ENCODE results near the gene TP63.
A peak's percentile ranks its signal among the peaks of the same experiment; 100 is the strongest.
"Not testable (repeated sequence)": the region's sequence is repeated elsewhere in the genome, so short reads cannot be mapped to it uniquely, and the experiment has no call there.

The TP63 gene

GRCh38 chr3:189588475-189589178 is 42.6 kb upstream of the TP63 start:
- H3K27ac ChIP-seq: peak overlapping the region; percentile 63

DNA sequence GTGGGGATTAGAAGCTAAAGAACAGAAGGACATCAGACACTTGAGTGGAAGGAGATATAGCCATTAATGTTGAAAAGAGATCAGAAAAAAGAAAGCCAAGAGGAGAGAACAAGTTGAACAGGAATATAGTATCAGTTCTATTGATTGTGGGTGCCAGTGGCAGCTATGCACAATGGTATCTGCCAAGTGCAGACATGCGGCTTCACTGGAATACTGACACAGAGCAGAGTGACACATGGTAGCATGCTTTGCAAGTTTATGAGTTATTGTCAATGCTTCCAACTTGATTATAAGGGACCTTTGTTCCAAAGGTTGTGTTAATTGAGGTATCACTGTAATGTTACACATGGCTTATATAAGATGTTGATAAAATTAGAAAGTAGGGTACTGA is 42.0 kb upstream of the TP63 start:
- Histone ChIP-seq H3K4me3 (ENCODE audit: low read depth, low read length) (no peak overlapping the region), H3K27ac (no peak overlapping the region), H3K36me3 (replicated peaks) (no peaks in the 10 kb centered on the region), H3K27me3 (replicated peaks) (no peaks in the 10 kb centered on the region)
- in situ Hi-C loops (cut with HindIII; ENCODE audit: low pct_ligation_motif_present, low sequenced_read_pairs): no loop called here
- TF ChIP-seq, protein P1, sequence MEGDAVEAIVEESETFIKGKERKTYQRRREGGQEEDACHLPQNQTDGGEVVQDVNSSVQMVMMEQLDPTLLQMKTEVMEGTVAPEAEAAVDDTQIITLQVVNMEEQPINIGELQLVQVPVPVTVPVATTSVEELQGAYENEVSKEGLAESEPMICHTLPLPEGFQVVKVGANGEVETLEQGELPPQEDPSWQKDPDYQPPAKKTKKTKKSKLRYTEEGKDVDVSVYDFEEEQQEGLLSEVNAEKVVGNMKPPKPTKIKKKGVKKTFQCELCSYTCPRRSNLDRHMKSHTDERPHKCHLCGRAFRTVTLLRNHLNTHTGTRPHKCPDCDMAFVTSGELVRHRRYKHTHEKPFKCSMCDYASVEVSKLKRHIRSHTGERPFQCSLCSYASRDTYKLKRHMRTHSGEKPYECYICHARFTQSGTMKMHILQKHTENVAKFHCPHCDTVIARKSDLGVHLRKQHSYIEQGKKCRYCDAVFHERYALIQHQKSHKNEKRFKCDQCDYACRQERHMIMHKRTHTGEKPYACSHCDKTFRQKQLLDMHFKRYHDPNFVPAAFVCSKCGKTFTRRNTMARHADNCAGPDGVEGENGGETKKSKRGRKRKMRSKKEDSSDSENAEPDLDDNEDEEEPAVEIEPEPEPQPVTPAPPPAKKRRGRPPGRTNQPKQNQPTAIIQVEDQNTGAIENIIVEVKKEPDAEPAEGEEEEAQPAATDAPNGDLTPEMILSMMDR (IDR thresholded peaks at IDR 0.05; ENCODE audit: low read depth, low read length, missing control alignments): no peak
- DNase-seq: no peak

More at GRCh38 chr3:189588475-189589178, 42.6 kb upstream of the TP63 start:
- TF ChIP-seq, protein P1 (IDR thresholded peaks at IDR 0.05; ENCODE audit: low read depth, low read length, missing control alignments): no peak
- in situ Hi-C loops (cut with HindIII; ENCODE audit: low pct_ligation_motif_present, low sequenced_read_pairs): no loop called here
- peak; percentile 71 for DNase-seq
- H3K27me3 ChIP-seq (replicated peaks): no peaks in the 10 kb centered on the region
- no peaks in the 10 kb centered on the region for H3K36me3 ChIP-seq (replicated peaks)
- H3K4me3 ChIP-seq (ENCODE audit: low read depth, low read length): no peak overlapping the region

DNA sequence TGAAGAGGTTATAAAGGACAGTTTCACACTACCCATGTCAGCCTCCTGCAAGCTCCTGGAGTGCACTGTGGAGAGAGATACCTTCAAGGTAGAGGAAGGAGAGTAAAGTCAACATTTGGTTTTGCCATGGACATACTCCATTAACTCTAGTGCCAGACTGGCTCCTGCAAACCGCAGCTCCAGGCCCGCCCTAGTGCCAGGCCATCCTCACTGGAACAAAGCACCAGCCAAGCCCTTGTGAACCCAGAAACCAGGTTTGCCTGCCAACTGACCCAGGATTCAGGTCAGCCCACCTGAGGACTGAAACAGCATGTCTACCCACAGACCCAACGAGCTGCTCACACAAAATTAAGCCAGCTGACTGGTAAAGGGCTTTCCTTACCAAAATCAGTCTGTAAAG is 41.0 kb upstream of the TP63 start:
- Histone ChIP-seq H3K27ac (no peak overlapping the region), H3K36me3 (replicated peaks) (no peaks in the 10 kb centered on the region), H3K4me3 (ENCODE audit: low read depth, low read length) (no peak overlapping the region), H3K27me3 (replicated peaks) (no peaks in the 10 kb centered on the region)
- TF ChIP-seq, protein P1 (IDR thresholded peaks at IDR 0.05; ENCODE audit: low read depth, low read length, missing control alignments): no peak
- no peak for DNase-seq
- in situ Hi-C loops (cut with HindIII; ENCODE audit: low pct_ligation_motif_present, low sequenced_read_pairs): no loop called here

- DNase-seq: no peak
- H3K27ac ChIP-seq: no peak overlapping the region
- H3K4me3 ChIP-seq (ENCODE audit: low read depth, low read length): no peak overlapping the region
- no peaks in the 10 kb centered on the region for H3K27me3 ChIP-seq (replicated peaks)
- H3K36me3 ChIP-seq (replicated peaks): no peaks in the 10 kb centered on the region
- in situ Hi-C loops (cut with HindIII; ENCODE audit: low pct_ligation_motif_present, low sequenced_read_pairs): no loop called here
- TF ChIP-seq, protein P1 (IDR thresholded peaks at IDR 0.05; ENCODE audit: low read depth, low read length, missing control alignments): no peak
Measured at GRCh38 chr3:189593581-189593980, 37.6 kb upstream of the TP63 start.

DNA sequence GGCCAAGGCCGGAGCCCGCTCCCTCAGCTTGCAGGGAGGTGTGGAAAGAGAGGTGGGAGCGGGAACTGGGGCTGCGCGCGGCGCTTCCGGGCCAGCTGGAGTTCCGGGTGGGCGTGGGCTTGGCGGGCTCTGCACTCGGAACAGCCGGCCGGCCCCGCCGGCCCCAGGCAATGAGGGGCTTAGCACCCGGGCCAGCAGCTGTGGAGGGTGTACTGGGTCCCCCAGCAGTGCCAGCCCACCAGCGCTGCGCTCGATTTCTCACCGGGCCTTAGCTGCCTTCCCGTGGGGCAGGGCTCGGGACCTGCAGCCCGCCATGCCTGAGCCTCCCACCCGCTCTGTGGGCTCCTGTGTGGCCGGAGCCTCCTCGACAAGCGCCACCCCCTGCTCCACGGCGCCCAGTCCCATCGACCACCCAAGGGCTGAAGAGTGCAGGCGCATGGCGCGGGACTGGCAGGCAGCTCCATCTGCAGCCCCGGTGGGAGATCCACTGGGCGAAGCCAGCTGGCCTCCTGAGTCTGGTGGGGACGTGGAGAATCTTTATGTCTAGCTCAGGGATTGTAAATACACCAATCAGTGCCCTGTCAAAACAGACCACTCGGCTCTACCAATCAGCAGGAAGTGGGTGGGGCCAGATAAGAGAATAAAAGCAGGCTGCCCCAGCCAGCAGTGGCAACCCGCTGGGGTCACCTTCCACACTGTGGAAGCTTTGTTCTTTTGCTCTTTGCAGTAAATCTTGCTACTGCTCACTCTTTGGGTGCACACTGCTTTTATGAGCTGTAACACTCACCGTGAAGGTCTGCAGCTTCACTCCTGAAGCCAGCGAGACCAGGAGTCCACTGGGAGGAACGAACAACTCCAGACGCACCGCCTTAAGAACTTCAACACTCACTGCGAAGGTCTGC is 34.9 kb upstream of the TP63 start:
- H3K4me3 ChIP-seq (ENCODE audit: low read depth, low read length); H3K27me3 ChIP-seq (replicated peaks); in situ Hi-C loops (cut with HindIII; ENCODE audit: low pct_ligation_motif_present, low sequenced_read_pairs); H3K27ac ChIP-seq; H3K36me3 ChIP-seq (replicated peaks); DNase-seq: not testable (repeated sequence)

GRCh38 chr3:189597918-189598317 is 33.3 kb upstream of the TP63 start:
- TF ChIP-seq, protein P1 (IDR thresholded peaks at IDR 0.05; ENCODE audit: low read depth, low read length, missing control alignments): no peak
- DNase-seq: no peak
- in situ Hi-C loops (cut with HindIII; ENCODE audit: low pct_ligation_motif_present, low sequenced_read_pairs): no loop called here
- Histone ChIP-seq H3K27ac (no peak overlapping the region), H3K27me3 (replicated peaks) (no peaks in the 10 kb centered on the region), H3K36me3 (replicated peaks) (no peaks in the 10 kb centered on the region), H3K4me3 (ENCODE audit: low read depth, low read length) (no peak overlapping the region)
